Liver (tissue), 9 donors: ENCODE measurements around the gene CYP2R1. TPM values are rescaled to one million over a fixed set of nuclear protein-coding genes. Genes with fewer than 3 reads are reported as not detected.

ENCODE experiments used
- DNase-seq: peaks from one replicate; pipeline ENCODE4 v3.0.0-alpha.2; 2017; ENCODE audit warnings: low spot score
- H3K27ac ChIP-seq, 2 donors: one replicate each; pipeline ENCODE4 v1.7.0; 2013; ENCODE audit warnings: inconsistent platforms in 2 of 2, low read length in 2 of 2, control low read depth in 1 of 2, low read depth in 1 of 2, mild to moderate bottlenecking in 1 of 2
- H3K27me3 ChIP-seq, 4 donors: one replicate each; pipeline versions ENCODE4 v1.6.1 to v1.7.0; 2013; ENCODE audit warnings: low read length in 3 of 4, inconsistent platforms in 1 of 4, mild to moderate bottlenecking in 1 of 4, moderate library complexity in 1 of 4; ENCODE audit not compliant: control insufficient read depth in 4 of 4, insufficient read depth in 4 of 4
- H3K36me3 ChIP-seq, 4 donors: one replicate each; pipeline versions ENCODE4 v1.6.1 to v1.7.0; 2013; ENCODE audit warnings: low read length in 3 of 4, mild to moderate bottlenecking in 3 of 4, low read depth in 1 of 4, moderate library complexity in 1 of 4; ENCODE audit not compliant: control insufficient read depth in 4 of 4, insufficient read depth in 3 of 4
- H3K4me1 ChIP-seq, 4 donors: one replicate each; pipeline versions ENCODE4 v1.6.1 to v1.7.0; 2013; ENCODE audit warnings: low read length in 3 of 4, mild to moderate bottlenecking in 3 of 4, moderate library complexity in 1 of 4; ENCODE audit not compliant: control insufficient read depth in 4 of 4, insufficient read depth in 4 of 4
- H3K4me3 ChIP-seq, 3 donors: one replicate each; pipeline versions ENCODE4 v1.6.1 to v1.7.0; 2013; ENCODE audit warnings: low read length in 3 of 3, control low read depth in 1 of 3, low read depth in 1 of 3, mild to moderate bottlenecking in 1 of 3
- H3K9ac ChIP-seq, 2 donors: one replicate each; pipeline ENCODE4 v1.7.0; 2013; ENCODE audit warnings: low read length in 2 of 2, mild to moderate bottlenecking in 2 of 2, moderate library complexity in 2 of 2, control low read depth in 1 of 2, low read depth in 1 of 2
- H3K9me3 ChIP-seq, 4 donors: one replicate each; pipeline versions ENCODE4 v1.6.1 to v1.7.0; 2013; ENCODE audit warnings: low read length in 3 of 4; ENCODE audit not compliant: control insufficient read depth in 4 of 4
- CTCF ChIP-seq: fragments of 150-350 bp; IDR thresholded peaks from 2 replicates; pipeline ENCODE4 v1.5.1; 2017; ENCODE audit warnings: improper control_type of control experiment, low read depth, low read length; ENCODE audit not compliant: missing input control
- EGR1 ChIP-seq, 2 donors: IDR thresholded peaks; 2 replicates each; pipeline ENCODE4 v1.6.1; 2016 to 2018; ENCODE audit warnings: antibody characterized with exemption in 2 of 2, low read depth in 2 of 2
- FOXA1 ChIP-seq: IDR thresholded peaks from 2 replicates; pipeline ENCODE4 v1.6.1; 2016; ENCODE audit warnings: antibody characterized with exemption
- FOXA2 ChIP-seq: IDR thresholded peaks from 2 replicates; pipeline ENCODE4 v1.6.1; 2016; ENCODE audit warnings: antibody characterized with exemption
- HNF4A ChIP-seq, 2 donors: conservative IDR thresholded peaks; 2 replicates each; pipeline ENCODE4 v1.6.1; 2016; ENCODE audit warnings: antibody characterized with exemption in 2 of 2, mild to moderate bottlenecking in 2 of 2
- HNF4G ChIP-seq: IDR thresholded peaks from 2 replicates; pipeline ENCODE4 v1.6.1; 2016; ENCODE audit warnings: antibody characterized with exemption
- MAX ChIP-seq: IDR thresholded peaks from 2 replicates; pipeline ENCODE4 v1.6.1; 2016; ENCODE audit warnings: antibody characterized with exemption
- NR2F2 ChIP-seq: IDR thresholded peaks from 2 replicates; pipeline ENCODE4 v1.6.1; 2016; ENCODE audit warnings: antibody characterized with exemption
- RAD21 ChIP-seq, 2 donors: IDR thresholded peaks; 2 replicates each; pipeline ENCODE4 v1.6.1; 2016; ENCODE audit warnings: antibody characterized with exemption in 2 of 2, mild to moderate bottlenecking in 2 of 2
- REST ChIP-seq: IDR thresholded peaks from 2 replicates; pipeline ENCODE4 v1.6.1; 2016; ENCODE audit warnings: antibody characterized with exemption, mild to moderate bottlenecking
- RXRA ChIP-seq, 2 donors: IDR thresholded peaks; 2 replicates each; pipeline ENCODE4 v1.6.1; 2017 to 2018; ENCODE audit warnings: antibody characterized with exemption in 2 of 2, mild to moderate bottlenecking in 1 of 2
- SP1 ChIP-seq: IDR thresholded peaks from 2 replicates; pipeline ENCODE4 v1.6.1; 2018; ENCODE audit warnings: antibody characterized with exemption, mild to moderate bottlenecking
- TAF1 ChIP-seq: conservative IDR thresholded peaks from 2 replicates; pipeline ENCODE4 v1.6.1; 2016; ENCODE audit warnings: antibody characterized with exemption, mild to moderate bottlenecking
- YY1 ChIP-seq: IDR thresholded peaks from 2 replicates; pipeline ENCODE4 v1.6.1; 2016; ENCODE audit warnings: antibody characterized with exemption, mild to moderate bottlenecking
- ZBTB33 ChIP-seq: IDR thresholded peaks from 2 replicates; pipeline ENCODE4 v1.6.1; 2016; ENCODE audit warnings: antibody characterized with exemption
- WGBS: extraction: QIAGEN DNeasy Blood & Tissue Kit; methylation state at CpG from one replicate; pipeline ENCODE4 v1.1.7; 2013; 5-methylcytosine and 5-hydroxymethylcytosine counted together
- polyA plus RNA-seq, 2 donors: library from polyadenylated mRNA; stranded (reverse) in 1 of 2; unstranded in 1 of 2; fragments of 200-250 nt in 1 of 2; fragments of >200 nt in 1 of 2; fragmentation: Nextera tagmentation in 1 of 2; extraction: Ambion mirVana in 1 of 2; gene quantifications; one replicate each; pipeline versions ENCODE4 v1.2.1 to v1.2.3, GENCODE V29; 2013 to 2015
- total RNA-seq, 2 donors: library from RNA; depleted of rRNA; stranded (reverse); fragments of >200 nt; gene quantifications; one replicate each; pipeline ENCODE4 v1.2.3, GENCODE V29; 2014
- donor health status: healthy.
- donor health status: healthy.
- donor health status: healthy.
- donor health status: healthy.
- donor health status: healthy.

Gene CYP2R1
- total and polyA plus RNA-seq, 4 donors = 3.2 to 8.2 (median 6.7) TPM

- no peak overlapping the region for H3K27ac ChIP-seq
- TF ChIP-seq HNF4A (conservative IDR thresholded peaks at IDR 0.05) = no peak
- no peak for TF ChIP-seq NR2F2
- no peak for TF ChIP-seq TAF1
- no peak for TF ChIP-seq EGR1 (IDR thresholded peaks at IDR 0.05; ENCODE audit: low read depth in 2 of 2)
- TF ChIP-seq SP1 = no peak
- no peak for TF ChIP-seq FOXA1
- TF ChIP-seq ZBTB33 = no peak
- TF ChIP-seq MAX = no peak
- TF ChIP-seq REST = no peak
- TF ChIP-seq CTCF = no peak
- TF ChIP-seq RAD21 (IDR thresholded peaks at IDR 0.05) = no peak
- no peak for TF ChIP-seq HNF4G
- no peak for TF ChIP-seq YY1
- WGBS = 96% methylated on average over 1 of the region's 1 CpG
Observed at GRCh38 chr11:14916403-14916802, 24.4 kb upstream of the CYP2R1 start.

GRCh38 chr11:14914536-14914935 lies 22.5 kb upstream of the CYP2R1 start:
- Histone ChIP-seq H3K4me3 (no peak overlapping the region), H3K36me3 (no peaks in the 10 kb centered on the region), H3K4me1 (no peaks in the 10 kb centered on the region), H3K9ac (no peak overlapping the region), H3K27me3 (no peaks in the 10 kb centered on the region), H3K9me3 (no peaks in the 10 kb centered on the region), H3K27ac (no peak overlapping the region)
- no peak for DNase-seq
- TF ChIP-seq FOXA2 = no peak
- TF ChIP-seq YY1 = no peak
- TF ChIP-seq CTCF = no peak
- no peak for TF ChIP-seq NR2F2
- no peak for TF ChIP-seq HNF4A (conservative IDR thresholded peaks at IDR 0.05)
- no peak for TF ChIP-seq RXRA (IDR thresholded peaks at IDR 0.05)
- no peak for TF ChIP-seq EGR1 (IDR thresholded peaks at IDR 0.05; ENCODE audit: low read depth in 2 of 2)
- TF ChIP-seq TAF1 = no peak
- WGBS = 74% methylated on average over 3 of the region's 3 CpGs

More at GRCh38 chr11:14916403-14916802, 24.4 kb upstream of the CYP2R1 start:
- no peaks in the 10 kb centered on the region for H3K36me3 ChIP-seq
- H3K9me3 ChIP-seq = no peaks in the 10 kb centered on the region
- H3K9ac ChIP-seq = no peak overlapping the region
- H3K4me3 ChIP-seq = no peak overlapping the region
- no peak for DNase-seq
- no peaks in the 10 kb centered on the region for H3K27me3 ChIP-seq
- H3K4me1 ChIP-seq = no peaks in the 10 kb centered on the region
